ENCODE measurements around the gene BHMT. TPM values are rescaled to one million over a fixed set of nuclear protein-coding genes. Genes with fewer than 3 reads are reported as not detected.

BHMT gene
- total RNA-seq (not detected), polyA plus RNA-seq (not detected)

DNA sequence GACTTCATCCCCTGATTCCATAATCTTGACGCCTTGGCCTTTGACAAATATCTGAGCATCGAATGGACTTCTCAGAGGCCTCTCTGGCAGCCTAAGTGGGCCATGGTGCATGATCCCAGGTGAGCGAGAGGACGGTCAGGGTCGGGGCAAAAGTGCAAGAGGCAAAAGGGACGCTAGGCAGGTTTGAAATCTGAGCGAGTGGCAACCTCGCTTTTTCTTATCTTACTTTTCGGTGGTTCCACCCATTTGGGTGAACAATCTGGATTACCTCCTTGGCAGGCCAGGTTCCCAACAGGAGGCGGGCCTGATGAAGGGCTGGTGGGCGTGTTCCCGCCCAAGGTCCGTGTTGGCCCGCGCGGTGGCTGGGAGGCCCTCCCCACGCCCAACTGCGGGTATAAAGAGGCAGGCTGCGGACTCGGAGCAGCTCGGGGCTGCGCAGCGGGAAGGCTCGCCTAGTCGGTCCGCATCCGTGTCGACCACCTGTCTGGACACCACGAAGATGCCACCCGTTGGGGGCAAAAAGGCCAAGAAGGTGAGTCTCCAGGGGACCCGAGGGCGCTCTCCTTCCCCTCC is at the start of gene BHMT:
Gene BHMT (plus strand): TSS at position 423 of the 573 bp plus-strand sequence. CDS start 77 bp downstream, at position 500.
- Mint-ChIP-seq H3K4me3 (no peak within 1 kb of the TSS), H3K4me1 (peaks cover 0 to 5% (median 2%) of the 10 kb centered on the region in 4 donors), H3K27ac (no peak within 1 kb of the TSS), H3K27me3 (peaks cover 86% of the 10 kb centered on the region), H3K9me3 (peaks cover 0 to 2% (median 0%) of the 10 kb centered on the region in 7 donors), H3K36me3 (no peaks in the 10 kb centered on the region)
- DNase-seq (no peak), ATAC-seq (ENCODE audit: low read depth in 2 of 2) (no peak)
- Histone ChIP-seq H3K9me3 (ENCODE audit: control insufficient read depth in 2 of 2, low read length in 2 of 2) (no peaks in the 10 kb centered on the region), H3K36me3 (ENCODE audit: control insufficient read depth, insufficient read depth, low read length) (no peaks in the 10 kb centered on the region), H3K27ac (ENCODE audit: insufficient read depth, low read length, poor library complexity, severe bottlenecking) (no peak within 1 kb of the TSS), H3K4me3 (ENCODE audit: low read depth, low read length) (no peak within 1 kb of the TSS), H3K27me3 (ENCODE audit: control insufficient read depth, insufficient read depth, low read length) (peaks cover 27% of the 10 kb centered on the region), H3K4me1 (ENCODE audit: control insufficient read depth, insufficient read depth, low read length, poor library complexity, severe bottlenecking) (no peaks in the 10 kb centered on the region)

DNA sequence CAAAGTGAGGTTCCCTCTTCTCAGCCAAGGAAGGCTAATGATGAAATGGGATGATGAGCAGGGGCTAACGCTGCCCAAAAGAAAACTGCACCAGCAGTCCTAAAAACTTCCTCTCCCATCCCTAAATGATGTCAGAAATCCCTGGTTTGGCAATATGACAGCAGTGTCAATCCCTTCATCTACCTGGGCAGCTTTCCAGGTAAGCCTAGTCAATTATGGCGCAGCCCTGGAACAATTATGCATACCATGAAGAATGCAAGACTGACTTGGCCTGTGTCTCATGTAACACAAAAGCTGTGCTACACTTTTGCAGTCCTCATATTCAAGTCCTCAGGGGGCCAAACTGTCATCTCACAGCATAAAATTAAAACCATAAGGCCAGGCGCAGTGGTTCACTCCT is 49.2 kb upstream of the BHMT start:
- no peak for ATAC-seq (ENCODE audit: low read depth in 2 of 2)
- Histone ChIP-seq H3K9me3 (ENCODE audit: control insufficient read depth in 2 of 2, low read length in 2 of 2) (no peaks in the 10 kb centered on the region), H3K36me3 (ENCODE audit: control insufficient read depth, insufficient read depth, low read length) (no peaks in the 10 kb centered on the region), H3K27me3 (ENCODE audit: control insufficient read depth, insufficient read depth, low read length) (peaks cover 3% of the 10 kb centered on the region), H3K4me1 (ENCODE audit: control insufficient read depth, insufficient read depth, low read length, poor library complexity, severe bottlenecking) (no peaks in the 10 kb centered on the region), H3K27ac (ENCODE audit: insufficient read depth, low read length, poor library complexity, severe bottlenecking) (no peak overlapping the region), H3K4me3 (ENCODE audit: low read depth, low read length) (no peak overlapping the region)
- Mint-ChIP-seq H3K27me3 (peaks cover 20% of the 10 kb centered on the region), H3K9me3 (no peaks in the 10 kb centered on the region), H3K36me3 (no peaks in the 10 kb centered on the region), H3K4me3 (no peak overlapping the region), H3K4me1 (no peaks in the 10 kb centered on the region), H3K27ac (no peak overlapping the region)
- DNase-seq = no peak

DNA sequence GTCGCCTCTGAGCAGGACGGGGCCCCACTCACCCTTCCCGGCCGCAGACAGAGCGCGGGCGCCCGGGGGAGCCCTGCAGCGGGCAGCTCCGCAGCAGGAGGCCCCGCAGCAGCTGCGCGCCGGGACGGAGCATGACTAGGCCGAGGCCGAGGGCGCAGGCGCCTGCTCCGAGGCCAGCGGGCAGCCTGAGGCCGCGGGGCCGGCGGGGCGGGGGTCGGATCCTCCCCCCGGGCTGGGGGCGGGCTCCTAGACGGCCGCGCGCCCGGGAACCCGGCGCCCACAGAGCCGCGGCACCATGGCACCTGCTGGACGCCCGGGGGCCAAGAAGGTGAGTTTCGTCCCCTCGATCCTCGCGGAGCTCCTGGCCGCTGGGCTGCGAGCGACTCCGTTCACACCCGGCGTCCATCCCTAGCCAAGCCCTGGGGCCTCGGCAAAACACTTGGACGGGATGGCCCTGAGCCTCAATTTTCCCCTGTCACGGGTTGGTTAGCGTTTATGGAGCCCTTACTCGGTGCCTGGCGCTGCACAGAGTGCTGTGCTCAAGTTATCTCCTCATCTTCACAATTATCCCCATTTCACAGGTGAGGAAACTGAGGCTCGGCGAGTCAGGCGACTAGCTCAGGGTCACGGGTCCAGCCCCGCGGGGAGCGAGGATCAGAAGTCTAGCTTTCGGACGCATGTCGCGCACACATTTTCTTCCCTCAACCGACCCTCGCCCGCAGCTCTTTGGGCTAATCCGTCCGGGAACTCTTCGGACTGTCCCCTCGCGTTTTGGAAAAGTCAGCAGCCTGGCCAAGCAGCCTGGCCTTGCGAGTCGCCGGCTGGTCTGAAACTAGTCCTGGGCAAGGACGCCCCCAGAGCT is 41.9 kb upstream of the BHMT start, which contains the start of the genes BHMT2 and DMGDH:
Gene BHMT2 (plus strand): TSS at position 280 of the 862 bp plus-strand sequence. CDS start 16 bp downstream, at position 296.
Gene DMGDH (minus strand): TSS at position 187 of the 862 bp plus-strand sequence. CDS start 54 bp downstream, at position 133.
- Mint-ChIP-seq H3K36me3 (no peaks in the 10 kb centered on the region), H3K27ac (no peak within 1 kb of the TSS), H3K9me3 (peaks cover 0 to 3% (median 0%) of the 10 kb centered on the region in 7 donors), H3K4me3 (no peak within 1 kb of the TSS), H3K27me3 (peaks cover 54% of the 10 kb centered on the region), H3K4me1 (no peaks in the 10 kb centered on the region)
- Histone ChIP-seq H3K27me3 (ENCODE audit: control insufficient read depth, insufficient read depth, low read length) (peaks cover 24% of the 10 kb centered on the region), H3K27ac (ENCODE audit: insufficient read depth, low read length, poor library complexity, severe bottlenecking) (no peak within 1 kb of the TSS), H3K9me3 (ENCODE audit: control insufficient read depth in 2 of 2, low read length in 2 of 2) (no peaks in the 10 kb centered on the region), H3K4me3 (ENCODE audit: low read depth, low read length) (no peak within 1 kb of the TSS), H3K4me1 (ENCODE audit: control insufficient read depth, insufficient read depth, low read length, poor library complexity, severe bottlenecking) (no peaks in the 10 kb centered on the region), H3K36me3 (ENCODE audit: control insufficient read depth, insufficient read depth, low read length) (no peaks in the 10 kb centered on the region)
- ATAC-seq (ENCODE audit: low read depth in 2 of 2) = no peak
- DNase-seq = no peak

DNA sequence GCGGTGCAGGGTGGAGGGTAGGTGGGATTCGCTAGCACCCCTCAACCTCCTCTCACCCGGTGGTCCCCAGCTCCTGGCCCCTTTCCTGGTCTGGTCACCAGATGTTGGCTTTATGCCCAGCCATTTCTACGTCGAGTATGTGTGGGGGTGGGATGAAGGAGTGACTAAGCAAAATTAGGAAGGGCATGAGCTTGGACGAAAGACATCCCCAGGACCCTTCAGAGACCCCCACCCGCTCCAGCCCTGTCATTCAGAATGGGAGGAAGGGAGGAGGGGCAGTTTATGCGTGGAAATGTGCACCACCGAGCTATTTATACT is 41.3 kb upstream of the BHMT start:
- H3K27ac Mint-ChIP-seq = no peak overlapping the region
- no peaks in the 10 kb centered on the region for H3K36me3 ChIP-seq (ENCODE audit: control insufficient read depth, insufficient read depth, low read length)
- no peak overlapping the region for H3K27ac ChIP-seq (ENCODE audit: insufficient read depth, low read length, poor library complexity, severe bottlenecking)
- no peak overlapping the region for H3K4me3 ChIP-seq (ENCODE audit: low read depth, low read length)
- peaks cover 51% of the 10 kb centered on the region for H3K27me3 Mint-ChIP-seq
- ATAC-seq (ENCODE audit: low read depth in 2 of 2) (no peak), DNase-seq (no peak)
- H3K4me3 Mint-ChIP-seq = no peak overlapping the region
- H3K9me3 Mint-ChIP-seq = peaks cover 0 to 3% (median 0%) of the 10 kb centered on the region in 7 donors
- H3K4me1 ChIP-seq (ENCODE audit: control insufficient read depth, insufficient read depth, low read length, poor library complexity, severe bottlenecking) = no peaks in the 10 kb centered on the region
- H3K4me1 Mint-ChIP-seq = no peaks in the 10 kb centered on the region
- no peaks in the 10 kb centered on the region for H3K36me3 Mint-ChIP-seq
- peaks cover 24% of the 10 kb centered on the region for H3K27me3 ChIP-seq (ENCODE audit: control insufficient read depth, insufficient read depth, low read length)
- no peaks in the 10 kb centered on the region for H3K9me3 ChIP-seq (ENCODE audit: control insufficient read depth in 2 of 2, low read length in 2 of 2)

- H3K36me3 ChIP-seq (ENCODE audit: control insufficient read depth, insufficient read depth, low read length) = no peaks in the 10 kb centered on the region
- no peak overlapping the region for H3K27ac ChIP-seq (ENCODE audit: insufficient read depth, low read length, poor library complexity, severe bottlenecking)
- Mint-ChIP-seq H3K9me3 (no peaks in the 10 kb centered on the region), H3K4me3 (peak overlapping the region in 1 of 4 donors; percentile 27), H3K27ac (no peak overlapping the region), H3K36me3 (no peaks in the 10 kb centered on the region), H3K4me1 (peaks cover 0 to 6% (median 0%) of the 10 kb centered on the region in 4 donors), H3K27me3 (peaks cover 31% of the 10 kb centered on the region)
- no peak for DNase-seq
- no peaks in the 10 kb centered on the region for H3K4me1 ChIP-seq (ENCODE audit: control insufficient read depth, insufficient read depth, low read length, poor library complexity, severe bottlenecking)
- H3K9me3 ChIP-seq (ENCODE audit: control insufficient read depth in 2 of 2, low read length in 2 of 2) = no peaks in the 10 kb centered on the region
- no peak overlapping the region for H3K4me3 ChIP-seq (ENCODE audit: low read depth, low read length)
- no peak for ATAC-seq (ENCODE audit: low read depth in 2 of 2)
- H3K27me3 ChIP-seq (ENCODE audit: control insufficient read depth, insufficient read depth, low read length) = peaks cover 10% of the 10 kb centered on the region
Observed at GRCh38 chr5:79074641-79075040, 37.0 kb upstream of the BHMT start.

GRCh38 chr5:79075646-79076426 is 35.8 kb upstream of the BHMT start:
- Mint-ChIP-seq H3K9me3 (peaks cover 0 to 1% (median 0%) of the 10 kb centered on the region in 7 donors), H3K4me3 (no peak overlapping the region), H3K36me3 (no peaks in the 10 kb centered on the region), H3K4me1 (peaks cover 0 to 6% (median 0%) of the 10 kb centered on the region in 4 donors), H3K27me3 (peaks cover 26% of the 10 kb centered on the region), H3K27ac (no peak overlapping the region)
- Histone ChIP-seq H3K27ac (ENCODE audit: insufficient read depth, low read length, poor library complexity, severe bottlenecking) (no peak overlapping the region), H3K27me3 (ENCODE audit: control insufficient read depth, insufficient read depth, low read length) (peaks cover 10% of the 10 kb centered on the region), H3K9me3 (ENCODE audit: control insufficient read depth in 2 of 2, low read length in 2 of 2) (no peaks in the 10 kb centered on the region), H3K4me3 (ENCODE audit: low read depth, low read length) (no peak overlapping the region), H3K36me3 (ENCODE audit: control insufficient read depth, insufficient read depth, low read length) (no peaks in the 10 kb centered on the region), H3K4me1 (ENCODE audit: control insufficient read depth, insufficient read depth, low read length, poor library complexity, severe bottlenecking) (no peaks in the 10 kb centered on the region)
- no peak for ATAC-seq (ENCODE audit: low read depth in 2 of 2)
- DNase-seq = no peak

DNA sequence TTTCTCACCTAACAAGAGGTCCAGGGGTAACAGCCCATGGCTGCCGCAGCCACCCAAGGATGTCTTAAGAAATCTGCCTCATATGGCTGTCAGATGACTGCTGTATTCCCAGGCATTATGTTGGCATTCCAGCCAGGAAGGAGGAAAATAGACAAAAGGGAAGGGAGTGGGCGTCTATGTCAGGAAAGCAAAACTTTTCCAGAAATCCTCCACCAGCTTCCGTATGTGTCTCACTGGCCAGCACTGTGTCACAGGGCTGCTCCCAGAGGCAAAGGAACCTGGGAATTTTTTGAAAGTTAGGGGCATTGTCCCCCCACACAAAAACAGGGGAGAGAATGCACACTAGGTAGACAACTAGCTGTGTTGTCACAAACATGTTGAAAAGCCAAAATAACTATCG is 34.8 kb upstream of the BHMT start:
- no peak overlapping the region for H3K4me3 Mint-ChIP-seq
- Histone ChIP-seq H3K27me3 (ENCODE audit: control insufficient read depth, insufficient read depth, low read length) (peaks cover 4% of the 10 kb centered on the region), H3K4me3 (ENCODE audit: low read depth, low read length) (no peak overlapping the region), H3K27ac (ENCODE audit: insufficient read depth, low read length, poor library complexity, severe bottlenecking) (no peak overlapping the region), H3K36me3 (ENCODE audit: control insufficient read depth, insufficient read depth, low read length) (no peaks in the 10 kb centered on the region), H3K9me3 (ENCODE audit: control insufficient read depth in 2 of 2, low read length in 2 of 2) (no peaks in the 10 kb centered on the region), H3K4me1 (ENCODE audit: control insufficient read depth, insufficient read depth, low read length, poor library complexity, severe bottlenecking) (no peaks in the 10 kb centered on the region)
- DNase-seq = no peak
- no peak for ATAC-seq (ENCODE audit: low read depth in 2 of 2)
- H3K4me1 Mint-ChIP-seq = peaks cover 0 to 6% (median 0%) of the 10 kb centered on the region in 4 donors
- H3K9me3 Mint-ChIP-seq = peaks cover 0 to 1% (median 0%) of the 10 kb centered on the region in 7 donors
- no peak overlapping the region for H3K27ac Mint-ChIP-seq
- peaks cover 20% of the 10 kb centered on the region for H3K27me3 Mint-ChIP-seq
- H3K36me3 Mint-ChIP-seq = no peaks in the 10 kb centered on the region
